ENCODE results near the gene ENGASE. TPM values are rescaled to one million over a fixed set of nuclear protein-coding genes. Genes with fewer than 3 reads are reported as not detected.

ENGASE gene
- total RNA-seq, 1 donor from 2014 or later: 11.5 TPM

GRCh38 chr17:79085921-79086551 lies 11.4 kb downstream of the ENGASE start:
- H3K36me3 Mint-ChIP-seq (ENCODE audit: low read depth, unreplicated experiment): peaks cover 6% of the 10 kb centered on the region
- H3K27ac Mint-ChIP-seq (ENCODE audit: unreplicated experiment): no peak overlapping the region
- H3K79me2 ChIP-seq (ENCODE audit: insufficient read depth, low read length): no peaks in the 10 kb centered on the region
- H3K9ac ChIP-seq (ENCODE audit: low read length): no peak overlapping the region
- no peaks in the 10 kb centered on the region for H3K36me3 ChIP-seq (ENCODE audit: insufficient read depth, low read length)
- FAIRE-seq (no peak), DNase-seq (ENCODE audit: low read depth) (no peak)
- H3K4me1 ChIP-seq (ENCODE audit: insufficient read depth, low read length): no peaks in the 10 kb centered on the region
- no peak for TF ChIP-seq CTCF (IDR thresholded peaks at IDR 0.05; ENCODE audit: insufficient read depth, low read depth, low read length)
- no peak for TF ChIP-seq EZH2 (IDR thresholded peaks at IDR 0.05; ENCODE audit: insufficient read depth, low read length)
- peaks cover 2% of the 10 kb centered on the region for H3K27me3 Mint-ChIP-seq (ENCODE audit: low read depth, unreplicated experiment)
- no peaks in the 10 kb centered on the region for H3K27me3 ChIP-seq (ENCODE audit: insufficient read depth, low read length)
- no peaks in the 10 kb centered on the region for H3K4me1 Mint-ChIP-seq (ENCODE audit: low read depth, unreplicated experiment)
- no peak overlapping the region for H3K27ac ChIP-seq (ENCODE audit: low read depth, low read length)
- H2AFZ ChIP-seq (ENCODE audit: low read depth, low read length): no peak overlapping the region
- H3K4me2 ChIP-seq (ENCODE audit: low read length): no peak overlapping the region
- H3K9me3 Mint-ChIP-seq (ENCODE audit: unreplicated experiment): no peaks in the 10 kb centered on the region
- peaks cover 19% of the 10 kb centered on the region for H4K20me1 ChIP-seq (ENCODE audit: insufficient read depth, low read length)
- no peak overlapping the region for H3K4me3 Mint-ChIP-seq (ENCODE audit: unreplicated experiment)
- H3K4me3 ChIP-seq (ENCODE audit: insufficient read depth, low read depth, low read length): no peak overlapping the region
- no peaks in the 10 kb centered on the region for H3K9me3 ChIP-seq (ENCODE audit: insufficient read depth, low read depth, low read length)

GRCh38 chr17:79086609-79087427 lies 12.2 kb downstream of the ENGASE start:
- Histone ChIP-seq H3K9me3 (ENCODE audit: insufficient read depth, low read depth, low read length) (no peaks in the 10 kb centered on the region), H3K27me3 (ENCODE audit: insufficient read depth, low read length) (no peaks in the 10 kb centered on the region), H3K36me3 (ENCODE audit: insufficient read depth, low read length) (no peaks in the 10 kb centered on the region), H3K4me3 (ENCODE audit: insufficient read depth, low read depth, low read length) (no peak overlapping the region), H3K4me2 (ENCODE audit: low read length) (no peak overlapping the region), H2AFZ (ENCODE audit: low read depth, low read length) (no peak overlapping the region), H3K79me2 (ENCODE audit: insufficient read depth, low read length) (no peaks in the 10 kb centered on the region), H4K20me1 (ENCODE audit: insufficient read depth, low read length) (peaks cover 19% of the 10 kb centered on the region), H3K27ac (ENCODE audit: low read depth, low read length) (no peak overlapping the region), H3K9ac (ENCODE audit: low read length) (no peak overlapping the region), H3K4me1 (ENCODE audit: insufficient read depth, low read length) (no peaks in the 10 kb centered on the region)
- peaks cover 6% of the 10 kb centered on the region for H3K36me3 Mint-ChIP-seq (ENCODE audit: low read depth, unreplicated experiment)
- H3K4me1 Mint-ChIP-seq (ENCODE audit: low read depth, unreplicated experiment): no peaks in the 10 kb centered on the region
- no peaks in the 10 kb centered on the region for H3K9me3 Mint-ChIP-seq (ENCODE audit: unreplicated experiment)
- TF ChIP-seq EZH2 (IDR thresholded peaks at IDR 0.05; ENCODE audit: insufficient read depth, low read length) (no peak), CTCF (IDR thresholded peaks at IDR 0.05; ENCODE audit: insufficient read depth, low read depth, low read length) (no peak)
- FAIRE-seq (no peak), DNase-seq (ENCODE audit: low read depth) (no peak)
- H3K4me3 Mint-ChIP-seq (ENCODE audit: unreplicated experiment): no peak overlapping the region
- peaks cover 2% of the 10 kb centered on the region for H3K27me3 Mint-ChIP-seq (ENCODE audit: low read depth, unreplicated experiment)
- H3K27ac Mint-ChIP-seq (ENCODE audit: unreplicated experiment): no peak overlapping the region
